IMR-90 (cell line): ENCODE data around the gene TMEFF1. TPM values are rescaled to one million over a fixed set of nuclear protein-coding genes. Genes with fewer than 3 reads are reported as not detected.

Source experiments
- ATAC-seq: fragments of 200-7000 bp; cut with Tn5 transposase; 2 replicates; pipeline ENCODE4 v1.9.1; 2020; ENCODE audit warnings: low read depth, mild to moderate bottlenecking, moderate library complexity
- BruUV-seq: library from RNA; stranded (reverse); fragments of 400-500 nt; replicated peaks from 2 replicates; lab custom pipeline; 2021; lab: Mats Ljungman, UMichigan
- CTCF ChIA-PET: fragments of 300-600 bp; formaldehyde crosslinking; extraction: SDS; loops from one replicate; lab custom pipeline; 2021; ENCODE audit warnings: antibody characterized with exemption; lab: Yijun Ruan, JAX
- POLR2A ChIA-PET: fragments of 300-600 bp; sonication (Branson Sonifier 250); formaldehyde crosslinking; loops from one replicate; lab custom pipeline; 2022; ENCODE audit warnings: antibody characterized with exemption; ENCODE audit not compliant: unreplicated experiment; lab: Charles Lee
- DNase-seq: peaks from one replicate; pipeline ENCODE4 v3.0.0; 2013
- H2AFZ ChIP-seq: replicated peaks from 2 replicates; pipeline ENCODE3; 2013; ENCODE audit warnings: low read length, mild to moderate bottlenecking; ENCODE audit not compliant: poor library complexity
- H2AK5ac ChIP-seq: 2 replicates; pipeline ENCODE4 v1.6.1; 2013; ENCODE audit warnings: low read depth, low read length, inconsistent platforms
- H2AK9ac ChIP-seq: replicated peaks from 2 replicates; pipeline ENCODE3; 2013; ENCODE audit warnings: mild to moderate bottlenecking, low read depth, low read length, moderate library complexity; ENCODE audit not compliant: poor library complexity
- H2BK120ac ChIP-seq: 2 replicates; pipeline ENCODE4 v1.6.1; 2013; ENCODE audit warnings: low read depth, low read length, inconsistent platforms
- H2BK15ac ChIP-seq: 3 replicates; pipeline ENCODE4 v1.6.1; 2013; ENCODE audit warnings: low read depth, low read length, inconsistent platforms
- H2BK20ac ChIP-seq: 2 replicates; pipeline ENCODE4 v1.6.1; 2013; ENCODE audit warnings: low read depth, mild to moderate bottlenecking, inconsistent platforms, low read length, moderate library complexity
- H2BK5ac ChIP-seq: 2 replicates; pipeline ENCODE4 v1.6.1; 2013; ENCODE audit warnings: mild to moderate bottlenecking, low read depth, low read length, inconsistent platforms; ENCODE audit not compliant: poor library complexity, severe bottlenecking
- H3K14ac ChIP-seq: replicated peaks from 2 replicates; pipeline ENCODE4 v1.6.1; 2013; ENCODE audit warnings: low read depth, low read length, inconsistent platforms
- H3K18ac ChIP-seq: 2 replicates; pipeline ENCODE4 v1.6.1; 2013; ENCODE audit warnings: low read depth, low read length, control low read depth
- H3K23ac ChIP-seq: 2 replicates; pipeline ENCODE4 v1.6.1; 2013; ENCODE audit warnings: low read depth, low read length, inconsistent platforms
- H3K27ac ChIP-seq: 2 replicates; pipeline ENCODE4 v1.5.1; 2013; ENCODE audit warnings: mild to moderate bottlenecking, control low read depth, low read length; ENCODE audit not compliant: insufficient read depth
- H3K27me3 ChIP-seq: 2 replicates; pipeline ENCODE4 v1.6.1; 2013; ENCODE audit warnings: low read length; ENCODE audit not compliant: control insufficient read depth, insufficient read depth
- H3K36me3 ChIP-seq: 2 replicates; pipeline ENCODE4 v1.6.1; 2013; ENCODE audit warnings: low read length, mixed read lengths; ENCODE audit not compliant: control insufficient read depth, insufficient read depth
- H3K4ac ChIP-seq: 2 replicates; pipeline ENCODE4 v1.6.1; 2013; ENCODE audit warnings: low read depth, low read length, inconsistent platforms
- H3K4me1 ChIP-seq: 2 replicates; pipeline ENCODE4 v1.6.1; 2013; ENCODE audit warnings: low read length, mixed read lengths; ENCODE audit not compliant: control insufficient read depth, insufficient read depth
- H3K4me2 ChIP-seq: 2 replicates; pipeline ENCODE4 v1.6.1; 2013; ENCODE audit warnings: low read depth, mild to moderate bottlenecking, control low read depth, low read length, moderate library complexity
- H3K4me3 ChIP-seq: 2 replicates; pipeline ENCODE4 v1.5.1; 2013; ENCODE audit warnings: low read depth, mild to moderate bottlenecking, control low read depth, low read length, moderate library complexity; ENCODE audit not compliant: insufficient read depth
- H3K56ac ChIP-seq: 2 replicates; pipeline ENCODE4 v1.6.1; 2013; ENCODE audit warnings: low read length, inconsistent platforms; ENCODE audit not compliant: insufficient read depth; ENCODE audit errors: extremely low read depth
- H3K79me1 ChIP-seq, 2 experiments: 2 replicates each; pipeline ENCODE4 v1.6.1; 2013; ENCODE audit warnings: low read length in 2 of 2, inconsistent platforms in 1 of 2, low read depth in 1 of 2
- H3K9ac ChIP-seq: 2 replicates; pipeline ENCODE4 v1.6.1; 2013; ENCODE audit warnings: low read depth, low read length, control low read depth
- H3K9me1 ChIP-seq: 2 replicates; pipeline ENCODE4 v1.6.1; 2013; ENCODE audit warnings: low read length, inconsistent platforms; ENCODE audit not compliant: insufficient read depth
- H3K9me3 ChIP-seq: 2 replicates; pipeline ENCODE4 v1.6.1; 2013; ENCODE audit warnings: low read length; ENCODE audit not compliant: control insufficient read depth, insufficient read depth
- H4K20me1 ChIP-seq: 2 replicates; pipeline ENCODE4 v1.6.1; 2013; ENCODE audit warnings: low read length, inconsistent platforms; ENCODE audit not compliant: insufficient read depth
- H4K5ac ChIP-seq: 2 replicates; pipeline ENCODE4 v1.6.1; 2013; ENCODE audit warnings: mild to moderate bottlenecking, low read depth, low read length, control low read depth
- H4K8ac ChIP-seq, 2 experiments: 2 replicates each; pipeline ENCODE4 v1.6.1; 2013; ENCODE audit warnings: low read depth in 2 of 2, low read length in 2 of 2, control low read depth in 1 of 2, inconsistent platforms in 1 of 2
- H4K91ac ChIP-seq: 2 replicates; pipeline ENCODE4 v1.6.1; 2013; ENCODE audit warnings: low read depth, low read length, inconsistent platforms; ENCODE audit not compliant: insufficient read depth
- BHLHE40 ChIP-seq: fragments of 150-350 bp; IDR thresholded peaks from 2 replicates; pipeline ENCODE4 v1.6.1; 2016; ENCODE audit warnings: mild to moderate bottlenecking, low read depth, low read length
- CEBPB ChIP-seq: IDR thresholded peaks from 2 replicates; pipeline ENCODE4 v1.6.1; 2012; ENCODE audit warnings: low read depth, low read length, improper control_type of control experiment
- CHD1 ChIP-seq: IDR thresholded peaks from 2 replicates; pipeline ENCODE4 v1.6.1; 2012; ENCODE audit warnings: low read depth, low read length, improper control_type of control experiment
- FOS ChIP-seq: fragments of 150-350 bp; IDR thresholded peaks from 2 replicates; pipeline ENCODE4 v1.6.1; 2016; ENCODE audit warnings: low read depth, low read length
- MAFK ChIP-seq: IDR thresholded peaks from 2 replicates; pipeline ENCODE4 v1.6.1; 2012; ENCODE audit warnings: low read depth, low read length, improper control_type of control experiment
- MAZ ChIP-seq: IDR thresholded peaks from 2 replicates; pipeline ENCODE4 v1.6.1; 2012; ENCODE audit warnings: low read depth, mild to moderate bottlenecking, low read length, improper control_type of control experiment, moderate library complexity, borderline replicate concordance
- MXI1 ChIP-seq: IDR thresholded peaks from 2 replicates; pipeline ENCODE4 v1.6.1; 2012; ENCODE audit warnings: low read depth, mild to moderate bottlenecking, low read length, moderate library complexity, borderline replicate concordance
- NFE2L2 ChIP-seq: fragments of 150-350 bp; IDR thresholded peaks from 2 replicates; pipeline ENCODE4 v1.6.1; 2016; ENCODE audit warnings: low read depth, mild to moderate bottlenecking, low read length
- POLR2A ChIP-seq: IDR thresholded peaks from 2 replicates; pipeline ENCODE4 v1.6.1; 2012; ENCODE audit warnings: mild to moderate bottlenecking, low read depth, low read length
- RAD21 ChIP-seq: IDR thresholded peaks from 2 replicates; pipeline ENCODE4 v1.6.1; 2012; ENCODE audit warnings: low read length, improper control_type of control experiment
- RCOR1 ChIP-seq: IDR thresholded peaks from 2 replicates; pipeline ENCODE4 v1.6.1; 2012; ENCODE audit warnings: mild to moderate bottlenecking, low read length, improper control_type of control experiment; ENCODE audit not compliant: insufficient replicate concordance
- RFX5 ChIP-seq: IDR thresholded peaks from 2 replicates; pipeline ENCODE4 v1.8.0; 2012; ENCODE audit warnings: low read depth, mild to moderate bottlenecking, low read length, moderate library complexity
- SMC3 ChIP-seq: fragments of 150-350 bp; IDR thresholded peaks from 2 replicates; pipeline ENCODE4 v1.6.1; 2016; ENCODE audit warnings: low read depth, mild to moderate bottlenecking, antibody characterized with exemption, low read length, moderate library complexity
- USF2 ChIP-seq: fragments of 150-350 bp; IDR thresholded peaks from 2 replicates; pipeline ENCODE4 v1.6.1; 2017; ENCODE audit warnings: mild to moderate bottlenecking, antibody characterized with exemption, low read length, low read depth
- WGBS, 2 experiments: methylation state at CpG; one replicate each; pipeline versions ENCODE4 v1.1.5 to v1.1.7; 2013; ENCODE audit warnings: missing lambda C conversion rate in 2 of 2; ENCODE audit not compliant: insufficient read length in 1 of 2; ENCODE audit errors: extremely low coverage in 2 of 2; 5-methylcytosine and 5-hydroxymethylcytosine counted together
- dilution Hi-C: fragments of 300-500 bp; cut with HindIII; formaldehyde crosslinking; loops from one replicate; pipeline ENCODE4 v1.14.3; 2018; ENCODE audit warnings: low sequenced_read_pairs; ENCODE audit not compliant: unreplicated experiment
- in situ Hi-C: fragments of 300-500 bp; cut with MboI; formaldehyde crosslinking; loops from 3 replicates; pipeline ENCODE4 v1.14.3; 2019; ENCODE audit warnings: low sequenced_read_pairs, inconsistent platforms, mixed read lengths
- intact Hi-C: fragments of 100-400 bp; cut with micrococcal nuclease; formaldehyde crosslinking; loops from 2 replicates; pipeline ENCODE4 v1.10.0; 2022
- polyA plus RNA-seq, 3 experiments: library from polyadenylated mRNA; depleted of rRNA; stranded (reverse); fragments of >200 nt; gene quantifications; 2 replicates each; pipeline ENCODE4 v1.2.3, GENCODE V29; 2012; ENCODE audit warnings: low replicate concordance in 1 of 3
- total RNA-seq: library from RNA; depleted of rRNA; stranded (reverse); fragments of >200 nt; gene quantifications from 2 replicates; pipeline ENCODE4 v1.2.3, GENCODE V29; 2012
- TF ChIP-seq, protein P1 (sequence below): fragments of 150-350 bp; IDR thresholded peaks from 2 replicates; pipeline ENCODE4 v1.6.1; 2016; ENCODE audit warnings: low read depth, mild to moderate bottlenecking, low read length, moderate library complexity, borderline replicate concordance
- TF ChIP-seq, protein P2 (sequence below): conservative IDR thresholded peaks from 2 replicates; pipeline ENCODE4 v1.5.1; 2012; ENCODE audit warnings: mild to moderate bottlenecking, low read depth, low read length, improper control_type of control experiment

TMEFF1 gene
- total and polyA plus RNA-seq, 2 of the 4 experiments (the other 2 are of a cell fraction) = 0.62 to 0.90 TPM

DNA sequence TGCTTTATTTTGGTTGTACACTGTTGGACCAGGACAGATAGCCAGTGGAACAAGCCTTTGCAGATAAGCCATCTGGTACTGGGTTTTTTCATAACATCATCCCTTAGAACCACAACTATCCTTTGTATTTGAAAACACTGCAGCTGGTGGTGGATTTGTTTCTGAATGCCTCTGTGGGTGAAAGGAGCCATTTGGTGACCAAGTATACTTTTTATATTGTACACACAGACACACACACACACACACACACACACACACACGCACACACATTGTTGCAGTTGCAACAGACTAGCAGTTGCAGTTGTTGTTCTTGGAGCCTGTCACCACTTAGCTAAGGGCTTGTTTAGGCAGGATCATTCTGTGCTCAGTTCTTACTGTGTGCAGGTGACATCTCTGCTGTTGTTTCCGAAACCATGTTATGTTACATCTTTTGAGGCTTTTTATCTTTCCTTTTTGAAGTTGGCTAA lies 82.0 kb downstream of the TMEFF1 start:
- Histone ChIP-seq H3K18ac (no peak overlapping the region), H2BK120ac (no peak overlapping the region), H3K14ac (no peak overlapping the region), H3K79me1 (no peaks in the 10 kb centered on the region), H3K36me3 (no peaks in the 10 kb centered on the region), H4K8ac (no peak overlapping the region), H2AK9ac (no peak overlapping the region), H3K4me1 (0 out of 2 replicates have a peak, but pooled peaks cover 1% of the 10 kb centered on the region), H2BK15ac (no peak overlapping the region), H3K56ac (no peak overlapping the region), H3K4me2 (no peak overlapping the region), H3K9ac (no peak overlapping the region), H2AFZ (no peak overlapping the region), H2AK5ac (no peak overlapping the region), H4K20me1 (no peaks in the 10 kb centered on the region), H2BK20ac (no peak overlapping the region), H3K9me3 (no peaks in the 10 kb centered on the region), H3K9me1 (0 out of 2 replicates have a peak, but pooled peaks cover 3% of the 10 kb centered on the region), H3K4ac (no peak overlapping the region), H3K27me3 (no peaks in the 10 kb centered on the region), H4K91ac (no peak overlapping the region), H4K5ac (no peak overlapping the region), H3K27ac (no peak overlapping the region), H3K23ac (no peak overlapping the region), H2BK5ac (no peak overlapping the region), H3K4me3 (no peak overlapping the region)
- ATAC-seq = peak; percentile 69
- WGBS, 2 experiments = no CpG with 5 or more reads among the region's 2 CpGs
- intact Hi-C loops = no loop called here
- DNase-seq = peak; percentile 64
- dilution Hi-C loops = no loop called here
- no peak for TF ChIP-seq MAZ
- no peak for TF ChIP-seq USF2
- no peak for TF ChIP-seq BHLHE40
- TF ChIP-seq, protein P1, sequence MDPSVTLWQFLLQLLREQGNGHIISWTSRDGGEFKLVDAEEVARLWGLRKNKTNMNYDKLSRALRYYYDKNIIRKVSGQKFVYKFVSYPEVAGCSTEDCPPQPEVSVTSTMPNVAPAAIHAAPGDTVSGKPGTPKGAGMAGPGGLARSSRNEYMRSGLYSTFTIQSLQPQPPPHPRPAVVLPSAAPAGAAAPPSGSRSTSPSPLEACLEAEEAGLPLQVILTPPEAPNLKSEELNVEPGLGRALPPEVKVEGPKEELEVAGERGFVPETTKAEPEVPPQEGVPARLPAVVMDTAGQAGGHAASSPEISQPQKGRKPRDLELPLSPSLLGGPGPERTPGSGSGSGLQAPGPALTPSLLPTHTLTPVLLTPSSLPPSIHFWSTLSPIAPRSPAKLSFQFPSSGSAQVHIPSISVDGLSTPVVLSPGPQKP = no peak
- no peak for TF ChIP-seq POLR2A
- no peak for TF ChIP-seq RAD21
- no peak for TF ChIP-seq CHD1
- TF ChIP-seq, protein P2, sequence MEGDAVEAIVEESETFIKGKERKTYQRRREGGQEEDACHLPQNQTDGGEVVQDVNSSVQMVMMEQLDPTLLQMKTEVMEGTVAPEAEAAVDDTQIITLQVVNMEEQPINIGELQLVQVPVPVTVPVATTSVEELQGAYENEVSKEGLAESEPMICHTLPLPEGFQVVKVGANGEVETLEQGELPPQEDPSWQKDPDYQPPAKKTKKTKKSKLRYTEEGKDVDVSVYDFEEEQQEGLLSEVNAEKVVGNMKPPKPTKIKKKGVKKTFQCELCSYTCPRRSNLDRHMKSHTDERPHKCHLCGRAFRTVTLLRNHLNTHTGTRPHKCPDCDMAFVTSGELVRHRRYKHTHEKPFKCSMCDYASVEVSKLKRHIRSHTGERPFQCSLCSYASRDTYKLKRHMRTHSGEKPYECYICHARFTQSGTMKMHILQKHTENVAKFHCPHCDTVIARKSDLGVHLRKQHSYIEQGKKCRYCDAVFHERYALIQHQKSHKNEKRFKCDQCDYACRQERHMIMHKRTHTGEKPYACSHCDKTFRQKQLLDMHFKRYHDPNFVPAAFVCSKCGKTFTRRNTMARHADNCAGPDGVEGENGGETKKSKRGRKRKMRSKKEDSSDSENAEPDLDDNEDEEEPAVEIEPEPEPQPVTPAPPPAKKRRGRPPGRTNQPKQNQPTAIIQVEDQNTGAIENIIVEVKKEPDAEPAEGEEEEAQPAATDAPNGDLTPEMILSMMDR = no peak
- TF ChIP-seq FOS = no peak
- TF ChIP-seq RFX5 = no peak
- TF ChIP-seq MAFK = no peak
- TF ChIP-seq CEBPB = no peak
- TF ChIP-seq MXI1 = no peak
- TF ChIP-seq NFE2L2 = no peak
- TF ChIP-seq RCOR1 = no peak
- TF ChIP-seq SMC3 = no peak
- POLR2A ChIA-PET = no interaction called here
- CTCF ChIA-PET = interaction anchor here (0.5 kb wide), 1 partner anchor 342 kb away, joined by 3 read pairs; no protein-coding TSS in a partner anchor
- in situ Hi-C loops = no loop called here
- no TSS peak for BruUV-seq
